GM21390 (cell line): Measurements from ENCODE around the gene PCDHGA11.
"Not testable (repeated sequence)": the region's sequence is repeated elsewhere in the genome, so short reads cannot be mapped to it uniquely, and the experiment has no call there.

Experiments used
- ATAC-seq: cut with Tn5 transposase; IDR thresholded peaks from one replicate; pipeline ENCODE4 v1.9.1; 2021; ENCODE audit not compliant: unreplicated experiment

Gene PCDHGA11

GRCh38 chr5:141420855-141421488, at the start of gene PCDHGA11:
Gene PCDHGA11, plus strand, starts transcription at chr5:141421051. Its CDS starts 177 bp downstream, at chr5:141421228.
- ATAC-seq = no peak

GRCh38 chr5:141371572-141372475, 49.0 kb upstream of the PCDHGA11 start:
- no peak for ATAC-seq

- ATAC-seq = no peak
These were observed 47.1 kb upstream of the PCDHGA11 start, which contains the start of gene PCDHGA6 for GRCh38 chr5:141373673-141374317. Gene PCDHGA6, plus strand, starts transcription at chr5:141373891. Its CDS starts 193 bp downstream, at chr5:141374084.

GRCh38 chr5:141374627-141375026, 46.2 kb upstream of the PCDHGA11 start:
- ATAC-seq = no peak

- ATAC-seq = not testable (repeated sequence)
These were observed 45.3 kb upstream of the PCDHGA11 start for GRCh38 chr5:141375444-141376155.

GRCh38 chr5:141382469-141383294, 38.2 kb upstream of the PCDHGA11 start, which contains the start of gene PCDHGA7:
Gene PCDHGA7, plus strand, starts transcription at chr5:141382742. Its CDS starts 158 bp downstream, at chr5:141382900.
- ATAC-seq = no peak

- no peak for ATAC-seq
These were observed 37.5 kb upstream of the PCDHGA11 start for GRCh38 chr5:141383345-141383744.

GRCh38 chr5:141384471-141385267, 36.2 kb upstream of the PCDHGA11 start:
- ATAC-seq = no peak

GRCh38 chr5:141387557-141388311, 33.1 kb upstream of the PCDHGA11 start, which contains the start of gene PCDHGB4:
Gene PCDHGB4, plus strand, starts transcription at chr5:141387698. Its CDS starts 187 bp downstream, at chr5:141387885.
- not testable (repeated sequence) for ATAC-seq

- ATAC-seq = no peak
These were observed 32.2 kb upstream of the PCDHGA11 start for GRCh38 chr5:141388661-141389060.

GRCh38 chr5:141389153-141390042, 31.5 kb upstream of the PCDHGA11 start:
- no peak for ATAC-seq

- no peak for ATAC-seq
These were observed 28.2 kb upstream of the PCDHGA11 start, which contains the start of gene PCDHGA8 for GRCh38 chr5:141392429-141393198. Gene PCDHGA8, plus strand, starts transcription at chr5:141392633. Its CDS starts 181 bp downstream, at chr5:141392814.

- no peak for ATAC-seq
These were observed 27.6 kb upstream of the PCDHGA11 start for GRCh38 chr5:141393267-141393666.

- ATAC-seq = not testable (repeated sequence)
These were observed 26.3 kb upstream of the PCDHGA11 start for GRCh38 chr5:141394401-141395187.

- not testable (repeated sequence) for ATAC-seq
These were observed 22.9 kb upstream of the PCDHGA11 start, which contains the start of gene PCDHGB5 for GRCh38 chr5:141397756-141398551. Gene PCDHGB5, plus strand, starts transcription at chr5:141397947. Its CDS starts 181 bp downstream, at chr5:141398128.
